Testis (tissue), 2 donors: ENCODE results near the gene PTPRK.

Experiments used
- POLR2A ChIP-seq: fragments of 450-650 bp; IDR thresholded peaks from one replicate; pipeline ENCODE4 v1.6.1; 2017; ENCODE audit warnings: antibody characterized with exemption, mild to moderate bottlenecking, moderate library complexity
- TF ChIP-seq, protein P1 (sequence below), 3 experiments: fragments of 450-650 bp in 2 of 3; fragments of 200-600 bp in 1 of 3; sonication (generic) in 1 of 3; IDR thresholded peaks; one replicate each; pipeline ENCODE4 v1.5.1; 2016 to 2019; ENCODE audit warnings: antibody characterized with exemption in 3 of 3, mild to moderate bottlenecking in 2 of 3, moderate library complexity in 1 of 3

- TF ChIP-seq, protein P1, sequence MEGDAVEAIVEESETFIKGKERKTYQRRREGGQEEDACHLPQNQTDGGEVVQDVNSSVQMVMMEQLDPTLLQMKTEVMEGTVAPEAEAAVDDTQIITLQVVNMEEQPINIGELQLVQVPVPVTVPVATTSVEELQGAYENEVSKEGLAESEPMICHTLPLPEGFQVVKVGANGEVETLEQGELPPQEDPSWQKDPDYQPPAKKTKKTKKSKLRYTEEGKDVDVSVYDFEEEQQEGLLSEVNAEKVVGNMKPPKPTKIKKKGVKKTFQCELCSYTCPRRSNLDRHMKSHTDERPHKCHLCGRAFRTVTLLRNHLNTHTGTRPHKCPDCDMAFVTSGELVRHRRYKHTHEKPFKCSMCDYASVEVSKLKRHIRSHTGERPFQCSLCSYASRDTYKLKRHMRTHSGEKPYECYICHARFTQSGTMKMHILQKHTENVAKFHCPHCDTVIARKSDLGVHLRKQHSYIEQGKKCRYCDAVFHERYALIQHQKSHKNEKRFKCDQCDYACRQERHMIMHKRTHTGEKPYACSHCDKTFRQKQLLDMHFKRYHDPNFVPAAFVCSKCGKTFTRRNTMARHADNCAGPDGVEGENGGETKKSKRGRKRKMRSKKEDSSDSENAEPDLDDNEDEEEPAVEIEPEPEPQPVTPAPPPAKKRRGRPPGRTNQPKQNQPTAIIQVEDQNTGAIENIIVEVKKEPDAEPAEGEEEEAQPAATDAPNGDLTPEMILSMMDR (IDR thresholded peaks at IDR 0.05) = no peak
- TF ChIP-seq POLR2A = no peak
Observed at GRCh38 chr6:128047989-128048388, 472.4 kb downstream of the PTPRK start.
